WTC11 (cell line): ENCODE data around the gene C1QTNF8. TPM values are rescaled to one million over a fixed set of nuclear protein-coding genes. Genes with fewer than 3 reads are reported as not detected.

Experiments used
- ATAC-seq: fragments of 200-7000 bp; cut with Tn5 transposase; 2 replicates; pipeline ENCODE4 v1.10.0; 2021; ENCODE audit warnings: mild to moderate bottlenecking, moderate library complexity
- CTCF ChIA-PET: fragments of 300-600 bp; sonication (Branson Sonifier 250); formaldehyde crosslinking; loops from one replicate; lab custom pipeline; 2021; ENCODE audit warnings: antibody characterized with exemption; lab: Charles Lee
- POLR2A ChIA-PET: fragments of 350-600 bp; sonication (Branson Sonifier 250); formaldehyde crosslinking; loops from one replicate; lab custom pipeline; 2021; ENCODE audit warnings: antibody characterized with exemption; lab: Charles Lee
- DNase-seq: peaks from one replicate; pipeline ENCODE4 v3.0.0; 2021; ENCODE audit warnings: low spot score
- H3K27ac Mint-ChIP-seq: 2 replicates; pipeline ENCODE4 v1.8.0; 2021; ENCODE audit warnings: mixed read lengths
- H3K27me3 Mint-ChIP-seq: 2 replicates; pipeline ENCODE4 v1.8.0; 2021; ENCODE audit warnings: low read depth, mild to moderate bottlenecking, moderate library complexity, mixed read lengths
- H3K36me3 Mint-ChIP-seq: 2 replicates; pipeline ENCODE4 v1.8.0; 2021; ENCODE audit warnings: mixed read lengths
- H3K4me1 Mint-ChIP-seq: 2 replicates; pipeline ENCODE4 v1.8.0; 2022; ENCODE audit warnings: mixed read lengths
- H3K4me3 Mint-ChIP-seq: 2 replicates; pipeline ENCODE4 v1.8.0; 2021; ENCODE audit warnings: mild to moderate bottlenecking, moderate library complexity, mixed read lengths
- H3K9me3 Mint-ChIP-seq: 2 replicates; pipeline ENCODE4 v1.8.0; 2021; ENCODE audit warnings: mixed read lengths
- CREB1 ChIP-seq: sonication (generic); formaldehyde crosslinking; IDR thresholded peaks from 2 replicates; pipeline ENCODE4 v1.8.0; 2023; ENCODE audit warnings: mild to moderate bottlenecking, missing genetic modification reagents
- ELF4 ChIP-seq: sonication (generic); formaldehyde crosslinking; IDR thresholded peaks from 2 replicates; pipeline ENCODE4 v1.8.1; 2022; ENCODE audit warnings: low read depth, mild to moderate bottlenecking, moderate library complexity, missing genetic modification reagents
- GABPB1 ChIP-seq: sonication (generic); formaldehyde crosslinking; IDR thresholded peaks from 2 replicates; pipeline ENCODE4 v1.8.1; 2023; ENCODE audit warnings: mild to moderate bottlenecking, missing genetic modification reagents
- GTF2I ChIP-seq: fragments of 250-450 bp; sonication (Bioruptor Pico); conservative IDR thresholded peaks from 2 replicates; pipeline ENCODE4 v1.4.0; 2021; ENCODE audit warnings: mild to moderate bottlenecking
- MYBL2 ChIP-seq: sonication (generic); formaldehyde crosslinking; IDR thresholded peaks from 2 replicates; pipeline ENCODE4 v1.8.1; 2023; ENCODE audit warnings: mild to moderate bottlenecking, moderate library complexity, missing genetic modification reagents
- NFE2L1 ChIP-seq: sonication (generic); formaldehyde crosslinking; IDR thresholded peaks from 2 replicates; pipeline ENCODE4 v1.8.1; 2023; ENCODE audit warnings: missing genetic modification reagents
- NFYB ChIP-seq: sonication (generic); formaldehyde crosslinking; conservative IDR thresholded peaks from 2 replicates; pipeline ENCODE4 v1.8.0; 2022; ENCODE audit warnings: low read depth, missing genetic modification reagents
- PRRX2 ChIP-seq: fragments of 250-450 bp; sonication (Bioruptor Pico); IDR thresholded peaks from 2 replicates; pipeline ENCODE4 v1.8.0; 2021; ENCODE audit warnings: mild to moderate bottlenecking
- SMAD4 ChIP-seq: sonication (generic); formaldehyde crosslinking; IDR thresholded peaks from 2 replicates; pipeline ENCODE4 v1.8.0; 2022; ENCODE audit warnings: mild to moderate bottlenecking, missing genetic modification reagents
- TEAD4 ChIP-seq: sonication (generic); formaldehyde crosslinking; IDR thresholded peaks from 2 replicates; pipeline ENCODE4 v1.8.0; 2022; ENCODE audit warnings: mild to moderate bottlenecking, missing genetic modification reagents
- ZBTB21 ChIP-seq: sonication (generic); formaldehyde crosslinking; IDR thresholded peaks from 2 replicates; pipeline ENCODE4 v1.8.1; 2023; ENCODE audit warnings: mild to moderate bottlenecking, missing genetic modification reagents, borderline replicate concordance
- ZNF121 ChIP-seq: sonication (generic); formaldehyde crosslinking; IDR thresholded peaks from 2 replicates; pipeline ENCODE4 v1.8.0; 2023; ENCODE audit warnings: missing genetic modification reagents
- ZNF138 ChIP-seq: sonication (generic); formaldehyde crosslinking; conservative IDR thresholded peaks from 2 replicates; pipeline ENCODE4 v1.8.1; 2022; ENCODE audit warnings: mild to moderate bottlenecking, moderate library complexity, missing genetic modification reagents
- ZNF416 ChIP-seq: fragments of 250-450 bp; sonication (Bioruptor Pico); IDR thresholded peaks from 2 replicates; pipeline ENCODE4 v1.9.0; 2021; ENCODE audit warnings: mild to moderate bottlenecking, inconsistent platforms
- ZNF423 ChIP-seq: fragments of 250-450 bp; sonication (Bioruptor Pico); IDR thresholded peaks from 2 replicates; pipeline ENCODE4 v2.1.2; 2022; ENCODE audit warnings: mild to moderate bottlenecking, moderate library complexity
- total RNA-seq: library from RNA; stranded (reverse); gene quantifications from 3 replicates; pipeline ENCODE4 v1.2.3, GENCODE V29; 2021
- TF ChIP-seq, protein P1 (sequence below): sonication (generic); formaldehyde crosslinking; IDR thresholded peaks from 2 replicates; pipeline ENCODE4 v1.8.1; 2023; ENCODE audit warnings: mild to moderate bottlenecking, missing genetic modification reagents
- TF ChIP-seq, protein P2 (sequence below): sonication (generic); formaldehyde crosslinking; IDR thresholded peaks from 2 replicates; pipeline ENCODE4 v1.8.1; 2023; ENCODE audit warnings: mild to moderate bottlenecking, moderate library complexity, missing genetic modification reagents
- TF ChIP-seq, protein P3 (sequence below): fragments of 250-450 bp; sonication (Bioruptor Pico); IDR thresholded peaks from 2 replicates; pipeline ENCODE4 v1.9.0; 2021; ENCODE audit warnings: mild to moderate bottlenecking, borderline replicate concordance
- TF ChIP-seq, protein P4 (sequence below): fragments of 250-450 bp; sonication (Bioruptor Pico); conservative IDR thresholded peaks from 2 replicates; pipeline ENCODE4 v1.9.0; 2021; ENCODE audit warnings: mild to moderate bottlenecking
- TF ChIP-seq, protein P5 (sequence below): sonication (generic); formaldehyde crosslinking; IDR thresholded peaks from 2 replicates; pipeline ENCODE4 v1.8.0; 2022; ENCODE audit warnings: mild to moderate bottlenecking, missing genetic modification reagents

The C1QTNF8 gene
- total RNA-seq, 1 experiment from 2014 or later: 0.13 TPM

DNA sequence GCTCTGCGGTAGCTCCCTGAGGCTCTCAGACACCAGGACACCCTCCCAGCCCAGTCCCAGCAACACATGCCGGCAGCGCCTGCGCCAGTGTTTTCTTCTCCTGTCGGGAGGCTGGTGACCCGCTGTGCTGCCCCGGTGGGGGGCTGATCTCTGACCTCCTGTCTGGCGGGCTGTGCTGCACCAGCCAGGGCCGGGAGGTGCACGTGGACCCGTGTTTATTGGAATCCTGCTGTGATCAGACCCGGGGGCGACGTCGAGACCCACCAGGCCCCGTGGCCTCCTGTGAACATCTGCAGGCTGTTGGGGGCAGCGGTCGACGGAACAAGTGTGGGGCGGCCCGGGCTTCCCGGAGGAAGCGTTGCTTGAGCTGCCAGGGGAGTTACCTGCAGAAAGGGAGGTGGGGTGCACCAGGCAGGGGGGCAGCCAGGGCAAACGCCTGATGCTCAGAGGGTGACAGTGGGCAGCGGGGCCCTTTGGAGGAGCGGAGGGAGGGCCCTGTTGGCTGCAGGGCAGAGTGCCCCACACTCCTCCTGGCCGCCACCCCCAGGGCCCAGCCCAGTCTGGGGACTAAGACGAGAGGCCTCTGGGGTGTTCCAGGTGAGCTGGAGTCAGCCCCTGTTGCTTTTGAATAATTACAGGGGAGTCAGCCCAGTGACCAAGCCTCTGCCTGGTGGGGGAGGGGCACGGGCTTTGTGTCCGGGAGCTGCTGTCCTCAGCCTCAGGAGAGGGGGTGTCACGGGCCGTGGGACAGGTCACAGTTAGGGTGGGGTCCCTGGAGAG lies 25.8 kb downstream of the C1QTNF8 start:
- TF ChIP-seq, protein P1, sequence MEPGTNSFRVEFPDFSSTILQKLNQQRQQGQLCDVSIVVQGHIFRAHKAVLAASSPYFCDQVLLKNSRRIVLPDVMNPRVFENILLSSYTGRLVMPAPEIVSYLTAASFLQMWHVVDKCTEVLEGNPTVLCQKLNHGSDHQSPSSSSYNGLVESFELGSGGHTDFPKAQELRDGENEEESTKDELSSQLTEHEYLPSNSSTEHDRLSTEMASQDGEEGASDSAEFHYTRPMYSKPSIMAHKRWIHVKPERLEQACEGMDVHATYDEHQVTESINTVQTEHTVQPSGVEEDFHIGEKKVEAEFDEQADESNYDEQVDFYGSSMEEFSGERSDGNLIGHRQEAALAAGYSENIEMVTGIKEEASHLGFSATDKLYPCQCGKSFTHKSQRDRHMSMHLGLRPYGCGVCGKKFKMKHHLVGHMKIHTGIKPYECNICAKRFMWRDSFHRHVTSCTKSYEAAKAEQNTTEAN (CRISPR knock-in tag): no peak
- TF ChIP-seq ZNF423: peak; percentile 87

DNA sequence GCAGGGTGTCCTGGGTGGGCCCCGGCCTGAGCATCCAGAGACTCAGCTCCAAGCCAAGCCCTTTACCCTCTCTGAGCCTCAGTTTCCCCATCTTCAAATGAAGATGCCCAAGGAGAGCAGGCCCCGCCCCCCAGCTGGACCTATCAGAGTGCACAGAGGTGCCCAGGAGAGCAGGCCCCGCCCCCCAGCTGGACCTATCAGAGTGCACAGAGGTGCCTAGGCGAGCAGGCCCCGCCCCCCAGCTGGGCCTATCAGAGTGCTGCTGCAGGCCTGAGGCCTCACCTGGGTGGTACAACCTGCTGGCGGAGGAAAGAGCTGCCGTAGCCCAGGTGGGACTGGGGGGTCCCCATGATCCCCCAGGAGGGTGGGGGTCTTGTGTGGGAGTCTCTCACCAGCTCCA lies 26.9 kb downstream of the C1QTNF8 start:
- peaks cover 6% of the 10 kb centered on the region; the same call in 1 of the 2 replicates for H3K27me3 Mint-ChIP-seq
- TF ChIP-seq NFYB (peak; percentile 42; the same call in 1 of the 2 replicates), MYBL2 (CRISPR knock-in tag) (no peak)
- H3K36me3 Mint-ChIP-seq: no peaks in the 10 kb centered on the region
- H3K4me3 Mint-ChIP-seq: no peak overlapping the region
- peaks cover 3% of the 10 kb centered on the region for H3K4me1 Mint-ChIP-seq
- DNase-seq: peak; percentile 51
- POLR2A ChIA-PET: interaction anchor here (0.5 kb wide), 1 partner anchor 97 kb away, joined by 3 read pairs; no protein-coding TSS in a partner anchor
- H3K9me3 Mint-ChIP-seq: no peaks in the 10 kb centered on the region
- CTCF ChIA-PET: interaction anchor here (3.2 to 9.0 kb wide), 2 partner anchors 12 to 34 kb away, joined by 18 to 97 read pairs; no protein-coding TSS in a partner anchor
- H3K27ac Mint-ChIP-seq: no peak overlapping the region
- peak; percentile 43 for ATAC-seq

More for the DNA sequence above, 25.8 kb downstream of the C1QTNF8 start:
- Mint-ChIP-seq H3K27ac (no peak overlapping the region), H3K4me3 (no peak overlapping the region), H3K4me1 (peaks cover 3% of the 10 kb centered on the region), H3K9me3 (no peaks in the 10 kb centered on the region), H3K36me3 (no peaks in the 10 kb centered on the region), H3K27me3 (peaks cover 6% of the 10 kb centered on the region; the same call in 1 of the 2 replicates)
- ChIA-PET CTCF (interaction anchor here (3.2 to 9.0 kb wide), 2 partner anchors 13 to 33 kb away, joined by 18 to 97 read pairs; no protein-coding TSS in a partner anchor), POLR2A (no interaction called here)
- no peak for DNase-seq
- ATAC-seq: no peak

DNA sequence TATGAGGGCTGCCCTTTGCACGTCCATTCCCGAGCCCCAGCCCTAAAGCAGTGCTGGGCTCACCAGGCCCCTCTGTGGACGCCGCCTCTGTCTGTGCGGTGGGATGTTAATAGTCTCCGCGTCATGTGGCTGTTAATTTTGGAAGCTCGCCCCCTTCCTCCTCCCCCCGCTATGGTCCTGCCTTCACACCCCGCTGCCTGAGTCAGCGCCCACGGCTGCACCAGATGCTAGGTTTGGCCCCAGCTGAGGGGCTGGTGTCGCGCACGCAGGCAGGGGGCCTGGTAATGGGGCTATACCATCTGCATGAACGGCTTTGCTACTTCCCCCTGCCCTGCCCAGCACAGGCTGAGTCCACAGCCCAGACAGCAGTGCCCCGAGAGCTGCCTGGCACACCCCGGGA lies 27.6 kb downstream of the C1QTNF8 start:
- Mint-ChIP-seq H3K27ac (no peak overlapping the region), H3K36me3 (no peaks in the 10 kb centered on the region), H3K4me3 (no peak overlapping the region), H3K4me1 (peaks cover 3% of the 10 kb centered on the region), H3K9me3 (no peaks in the 10 kb centered on the region), H3K27me3 (peaks cover 6% of the 10 kb centered on the region; the same call in 1 of the 2 replicates)
- ChIA-PET POLR2A (no interaction called here), CTCF (interaction anchor here (9.0 kb wide), 1 partner anchor 12 kb away, joined by 97 read pairs; no protein-coding TSS in a partner anchor)
- no peak for DNase-seq
- no peak for ATAC-seq
- TF ChIP-seq ELF4 (CRISPR knock-in tag): no peak
- TF ChIP-seq, protein P2, sequence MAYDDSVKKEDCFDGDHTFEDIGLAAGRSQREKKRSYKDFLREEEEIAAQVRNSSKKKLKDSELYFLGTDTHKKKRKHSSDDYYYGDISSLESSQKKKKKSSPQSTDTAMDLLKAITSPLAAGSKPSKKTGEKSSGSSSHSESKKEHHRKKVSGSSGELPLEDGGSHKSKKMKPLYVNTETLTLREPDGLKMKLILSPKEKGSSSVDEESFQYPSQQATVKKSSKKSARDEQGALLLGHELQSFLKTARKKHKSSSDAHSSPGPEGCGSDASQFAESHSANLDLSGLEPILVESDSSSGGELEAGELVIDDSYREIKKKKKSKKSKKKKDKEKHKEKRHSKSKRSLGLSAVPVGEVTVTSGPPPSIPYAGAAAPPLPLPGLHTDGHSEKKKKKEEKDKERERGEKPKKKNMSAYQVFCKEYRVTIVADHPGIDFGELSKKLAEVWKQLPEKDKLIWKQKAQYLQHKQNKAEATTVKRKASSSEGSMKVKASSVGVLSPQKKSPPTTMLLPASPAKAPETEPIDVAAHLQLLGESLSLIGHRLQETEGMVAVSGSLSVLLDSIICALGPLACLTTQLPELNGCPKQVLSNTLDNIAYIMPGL (CRISPR knock-in tag): no peak
- TF ChIP-seq, protein P3, sequence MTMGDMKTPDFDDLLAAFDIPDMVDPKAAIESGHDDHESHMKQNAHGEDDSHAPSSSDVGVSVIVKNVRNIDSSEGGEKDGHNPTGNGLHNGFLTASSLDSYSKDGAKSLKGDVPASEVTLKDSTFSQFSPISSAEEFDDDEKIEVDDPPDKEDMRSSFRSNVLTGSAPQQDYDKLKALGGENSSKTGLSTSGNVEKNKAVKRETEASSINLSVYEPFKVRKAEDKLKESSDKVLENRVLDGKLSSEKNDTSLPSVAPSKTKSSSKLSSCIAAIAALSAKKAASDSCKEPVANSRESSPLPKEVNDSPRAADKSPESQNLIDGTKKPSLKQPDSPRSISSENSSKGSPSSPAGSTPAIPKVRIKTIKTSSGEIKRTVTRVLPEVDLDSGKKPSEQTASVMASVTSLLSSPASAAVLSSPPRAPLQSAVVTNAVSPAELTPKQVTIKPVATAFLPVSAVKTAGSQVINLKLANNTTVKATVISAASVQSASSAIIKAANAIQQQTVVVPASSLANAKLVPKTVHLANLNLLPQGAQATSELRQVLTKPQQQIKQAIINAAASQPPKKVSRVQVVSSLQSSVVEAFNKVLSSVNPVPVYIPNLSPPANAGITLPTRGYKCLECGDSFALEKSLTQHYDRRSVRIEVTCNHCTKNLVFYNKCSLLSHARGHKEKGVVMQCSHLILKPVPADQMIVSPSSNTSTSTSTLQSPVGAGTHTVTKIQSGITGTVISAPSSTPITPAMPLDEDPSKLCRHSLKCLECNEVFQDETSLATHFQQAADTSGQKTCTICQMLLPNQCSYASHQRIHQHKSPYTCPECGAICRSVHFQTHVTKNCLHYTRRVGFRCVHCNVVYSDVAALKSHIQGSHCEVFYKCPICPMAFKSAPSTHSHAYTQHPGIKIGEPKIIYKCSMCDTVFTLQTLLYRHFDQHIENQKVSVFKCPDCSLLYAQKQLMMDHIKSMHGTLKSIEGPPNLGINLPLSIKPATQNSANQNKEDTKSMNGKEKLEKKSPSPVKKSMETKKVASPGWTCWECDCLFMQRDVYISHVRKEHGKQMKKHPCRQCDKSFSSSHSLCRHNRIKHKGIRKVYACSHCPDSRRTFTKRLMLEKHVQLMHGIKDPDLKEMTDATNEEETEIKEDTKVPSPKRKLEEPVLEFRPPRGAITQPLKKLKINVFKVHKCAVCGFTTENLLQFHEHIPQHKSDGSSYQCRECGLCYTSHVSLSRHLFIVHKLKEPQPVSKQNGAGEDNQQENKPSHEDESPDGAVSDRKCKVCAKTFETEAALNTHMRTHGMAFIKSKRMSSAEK (CRISPR knock-in tag): no peak
- no peak for TF ChIP-seq ZNF416 (CRISPR knock-in tag)
- no peak for TF ChIP-seq GABPB1 (CRISPR knock-in tag)
- TF ChIP-seq CREB1 (CRISPR knock-in tag): no peak
- no peak for TF ChIP-seq ZNF138
- TF ChIP-seq, protein P4, sequence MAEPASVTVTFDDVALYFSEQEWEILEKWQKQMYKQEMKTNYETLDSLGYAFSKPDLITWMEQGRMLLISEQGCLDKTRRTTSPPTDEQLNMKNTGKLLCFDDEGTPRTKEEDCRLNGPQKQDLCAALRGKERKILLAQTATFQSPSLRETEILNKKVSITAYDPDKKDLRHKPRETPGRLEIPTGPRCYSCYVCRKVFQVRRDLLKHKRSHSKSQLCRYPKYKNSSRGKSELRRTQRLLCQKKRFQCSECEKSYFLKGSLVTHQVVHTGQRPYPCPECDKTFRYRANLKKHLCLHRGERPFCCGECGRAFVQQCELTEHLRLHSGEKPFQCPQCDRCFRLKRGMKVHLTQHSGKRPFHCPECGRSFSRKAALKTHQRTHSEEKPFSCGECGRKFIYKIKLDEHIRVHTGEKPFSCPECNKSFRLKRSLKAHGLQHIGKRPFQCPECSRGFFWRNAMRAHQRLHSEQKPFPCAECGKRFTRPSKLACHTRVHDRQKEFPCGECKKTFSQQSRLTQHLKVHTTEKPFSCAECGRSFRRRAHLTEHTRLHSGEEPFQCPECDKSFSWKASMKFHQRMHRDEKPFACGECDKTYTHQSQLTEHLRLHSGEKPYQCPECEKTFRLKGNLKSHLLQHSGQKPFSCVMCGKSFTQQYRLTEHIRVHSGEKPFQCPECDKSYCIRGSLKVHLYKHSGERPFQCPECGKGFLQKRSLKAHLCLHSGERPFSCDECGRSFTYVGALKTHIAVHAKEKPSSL (CRISPR knock-in tag): no peak
- TF ChIP-seq, protein P5, sequence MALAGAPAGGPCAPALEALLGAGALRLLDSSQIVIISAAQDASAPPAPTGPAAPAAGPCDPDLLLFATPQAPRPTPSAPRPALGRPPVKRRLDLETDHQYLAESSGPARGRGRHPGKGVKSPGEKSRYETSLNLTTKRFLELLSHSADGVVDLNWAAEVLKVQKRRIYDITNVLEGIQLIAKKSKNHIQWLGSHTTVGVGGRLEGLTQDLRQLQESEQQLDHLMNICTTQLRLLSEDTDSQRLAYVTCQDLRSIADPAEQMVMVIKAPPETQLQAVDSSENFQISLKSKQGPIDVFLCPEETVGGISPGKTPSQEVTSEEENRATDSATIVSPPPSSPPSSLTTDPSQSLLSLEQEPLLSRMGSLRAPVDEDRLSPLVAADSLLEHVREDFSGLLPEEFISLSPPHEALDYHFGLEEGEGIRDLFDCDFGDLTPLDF (CRISPR knock-in tag): no peak
- no peak for TF ChIP-seq ZNF121 (CRISPR knock-in tag)
- no peak for TF ChIP-seq ZBTB21
- no peak for TF ChIP-seq GTF2I
- TF ChIP-seq NFE2L1 (CRISPR knock-in tag): no peak
- TF ChIP-seq PRRX2 (CRISPR knock-in tag): no peak
- no peak for TF ChIP-seq SMAD4
- TF ChIP-seq TEAD4 (CRISPR knock-in tag): no peak
